HUES48 (cell line): ENCODE results near the gene SRC.

Experiments used
- H3K27ac ChIP-seq: one replicate; pipeline ENCODE4 v1.7.0; 2013; ENCODE audit warnings: low read depth, low read length, inconsistent platforms
- H3K27me3 ChIP-seq: 2 replicates; pipeline ENCODE4 v1.6.1; 2013; ENCODE audit warnings: mild to moderate bottlenecking, low read length; ENCODE audit not compliant: control insufficient read depth, insufficient read depth
- H3K36me3 ChIP-seq: 2 replicates; pipeline ENCODE4 v1.6.1; 2013; ENCODE audit warnings: low read length; ENCODE audit not compliant: control insufficient read depth, insufficient read depth
- H3K4me1 ChIP-seq: 2 replicates; pipeline ENCODE4 v1.6.1; 2013; ENCODE audit warnings: mild to moderate bottlenecking, low read length; ENCODE audit not compliant: control insufficient read depth, insufficient read depth
- H3K4me3 ChIP-seq: 2 replicates; pipeline ENCODE4 v1.5.1; 2013; ENCODE audit warnings: mild to moderate bottlenecking, low read depth, low read length
- H3K9ac ChIP-seq: 2 replicates; pipeline ENCODE4 v1.6.1; 2013; ENCODE audit warnings: mild to moderate bottlenecking, low read depth, low read length, moderate library complexity
- H3K9me3 ChIP-seq: 2 replicates; pipeline ENCODE4 v1.6.1; 2013; ENCODE audit warnings: low read length; ENCODE audit not compliant: control insufficient read depth, insufficient read depth

The SRC gene

GRCh38 chr20:37426978-37427377 is 81.0 kb downstream of the SRC start:
- no peak overlapping the region for H3K4me3 ChIP-seq
- H3K4me1 ChIP-seq = no peaks in the 10 kb centered on the region; the same call in none of the 2 replicates
- no peaks in the 10 kb centered on the region; the same call in 1 of the 2 replicates for H3K27me3 ChIP-seq
- H3K9ac ChIP-seq = no peak overlapping the region
- H3K9me3 ChIP-seq = no peaks in the 10 kb centered on the region
- H3K36me3 ChIP-seq = no peaks in the 10 kb centered on the region
- H3K27ac ChIP-seq = no peak overlapping the region

- no peaks in the 10 kb centered on the region for H3K4me1 ChIP-seq
- no peaks in the 10 kb centered on the region for H3K36me3 ChIP-seq
- H3K9ac ChIP-seq = no peak overlapping the region
- no peaks in the 10 kb centered on the region for H3K27me3 ChIP-seq
- no peaks in the 10 kb centered on the region for H3K9me3 ChIP-seq
- H3K27ac ChIP-seq = no peak overlapping the region
- no peak overlapping the region for H3K4me3 ChIP-seq
These were observed 84.1 kb downstream of the SRC start for GRCh38 chr20:37430044-37430443.

- no peaks in the 10 kb centered on the region for H3K27me3 ChIP-seq
- H3K4me3 ChIP-seq = no peak overlapping the region
- no peak overlapping the region for H3K27ac ChIP-seq
- no peak overlapping the region for H3K9ac ChIP-seq
- no peaks in the 10 kb centered on the region for H3K9me3 ChIP-seq
- H3K4me1 ChIP-seq = no peaks in the 10 kb centered on the region
- no peaks in the 10 kb centered on the region for H3K36me3 ChIP-seq
These were observed 85.0 kb downstream of the SRC start for GRCh38 chr20:37430778-37431460.

- no peaks in the 10 kb centered on the region for H3K27me3 ChIP-seq
- H3K9me3 ChIP-seq = no peaks in the 10 kb centered on the region
- H3K36me3 ChIP-seq = no peaks in the 10 kb centered on the region
- H3K4me3 ChIP-seq = no peak overlapping the region
- H3K27ac ChIP-seq = no peak overlapping the region
- H3K9ac ChIP-seq = no peak overlapping the region
- H3K4me1 ChIP-seq = no peaks in the 10 kb centered on the region
These were observed 85.8 kb downstream of the SRC start for GRCh38 chr20:37431786-37432185.

- Histone ChIP-seq H3K36me3 (no peaks in the 10 kb centered on the region), H3K9ac (no peak overlapping the region), H3K27me3 (no peaks in the 10 kb centered on the region)
These were observed 86.7 kb downstream of the SRC start for GRCh38 chr20:37432606-37433005.

GRCh38 chr20:37435607-37436006 is 89.7 kb downstream of the SRC start:
- Histone ChIP-seq H3K9me3 (no peaks in the 10 kb centered on the region), H3K9ac (no peak overlapping the region), H3K4me1 (peaks cover 9% of the 10 kb centered on the region), H3K27me3 (no peaks in the 10 kb centered on the region), H3K36me3 (no peaks in the 10 kb centered on the region), H3K27ac (no peak overlapping the region), H3K4me3 (no peak overlapping the region)

More at GRCh38 chr20:37432606-37433005, 86.7 kb downstream of the SRC start:
- no peaks in the 10 kb centered on the region for H3K9me3 ChIP-seq
- H3K4me1 ChIP-seq = no peaks in the 10 kb centered on the region
- no peak overlapping the region for H3K27ac ChIP-seq
- no peak overlapping the region for H3K4me3 ChIP-seq

GRCh38 chr20:37436527-37437186 is 90.7 kb downstream of the SRC start:
- no peaks in the 10 kb centered on the region for H3K27me3 ChIP-seq
- no peaks in the 10 kb centered on the region for H3K36me3 ChIP-seq

GRCh38 chr20:37437676-37438075 is 91.7 kb downstream of the SRC start:
- no peaks in the 10 kb centered on the region for H3K9me3 ChIP-seq
- H3K27ac ChIP-seq = no peak overlapping the region
- H3K27me3 ChIP-seq = no peaks in the 10 kb centered on the region
- no peak overlapping the region for H3K4me3 ChIP-seq
- H3K36me3 ChIP-seq = no peaks in the 10 kb centered on the region
- peaks cover 9% of the 10 kb centered on the region for H3K4me1 ChIP-seq
- no peak overlapping the region for H3K9ac ChIP-seq

More at GRCh38 chr20:37436527-37437186, 90.7 kb downstream of the SRC start:
- no peaks in the 10 kb centered on the region for H3K9me3 ChIP-seq
- no peak overlapping the region for H3K4me3 ChIP-seq
- no peak overlapping the region for H3K27ac ChIP-seq
- H3K4me1 ChIP-seq = peaks cover 9% of the 10 kb centered on the region
- no peak overlapping the region for H3K9ac ChIP-seq

- H3K27ac ChIP-seq = no peak overlapping the region
- H3K27me3 ChIP-seq = no peaks in the 10 kb centered on the region
These were observed 92.7 kb downstream of the SRC start for GRCh38 chr20:37438464-37439222.

GRCh38 chr20:37439223-37439933 is 93.4 kb downstream of the SRC start:
- H3K9me3 ChIP-seq = no peaks in the 10 kb centered on the region
- H3K27ac ChIP-seq = no peak overlapping the region
- no peak overlapping the region for H3K4me3 ChIP-seq
- no peak overlapping the region for H3K9ac ChIP-seq
- peaks cover 9% of the 10 kb centered on the region for H3K4me1 ChIP-seq
- H3K27me3 ChIP-seq = no peaks in the 10 kb centered on the region
- H3K36me3 ChIP-seq = no peaks in the 10 kb centered on the region

More at GRCh38 chr20:37438464-37439222, 92.7 kb downstream of the SRC start:
- H3K4me3 ChIP-seq = no peak overlapping the region
- no peaks in the 10 kb centered on the region for H3K36me3 ChIP-seq
- H3K4me1 ChIP-seq = peaks cover 9% of the 10 kb centered on the region
- H3K9me3 ChIP-seq = no peaks in the 10 kb centered on the region
- no peak overlapping the region for H3K9ac ChIP-seq
